Stimulated activated CD4-positive, alpha-beta T cell treated with anti-CD3 and anti-CD28 coated beads, Interleukin-2, amount 100 ng/mL, for 24 hours (primary cell): Measurements from ENCODE around the gene SMIM28.
"Not testable (repeated sequence)": the region's sequence is repeated elsewhere in the genome, so short reads cannot be mapped to it uniquely, and the experiment has no call there.

Source experiments
- DNase-seq, 2 donors: peaks; one replicate each; pipeline ENCODE4 v3.0.0-alpha.2; 2020

The SMIM28 gene

GRCh38 chr6:138410048-138410735 is 32.5 kb downstream of the SMIM28 start:
- no peak for DNase-seq

GRCh38 chr6:138410972-138411880 is 33.5 kb downstream of the SMIM28 start:
- no peak for DNase-seq

GRCh38 chr6:138415125-138415524 is 37.4 kb downstream of the SMIM28 start:
- DNase-seq: no peak

GRCh38 chr6:138416206-138416605 is 38.5 kb downstream of the SMIM28 start:
- DNase-seq: no peak

GRCh38 chr6:138417493-138418117 is 39.9 kb downstream of the SMIM28 start:
- no peak for DNase-seq

- DNase-seq: no peak
These were observed 40.5 kb downstream of the SMIM28 start for GRCh38 chr6:138418118-138418742.

GRCh38 chr6:138419766-138420165 is 42.1 kb downstream of the SMIM28 start:
- no peak for DNase-seq

- DNase-seq: no peak
These were observed 42.7 kb downstream of the SMIM28 start for GRCh38 chr6:138420356-138420755.

- no peak for DNase-seq
These were observed 43.4 kb downstream of the SMIM28 start for GRCh38 chr6:138421089-138421488.

- DNase-seq: no peak
These were observed 43.9 kb downstream of the SMIM28 start for GRCh38 chr6:138421608-138422007.

GRCh38 chr6:138422861-138423260 is 45.2 kb downstream of the SMIM28 start:
- DNase-seq: no peak

- DNase-seq: no peak
These were observed 46.5 kb downstream of the SMIM28 start for GRCh38 chr6:138424004-138424904.

GRCh38 chr6:138425256-138425655 is 47.6 kb downstream of the SMIM28 start:
- DNase-seq: not testable (repeated sequence)

GRCh38 chr6:138426500-138427123 is 48.9 kb downstream of the SMIM28 start:
- DNase-seq: no peak

- no peak for DNase-seq
These were observed 50.0 kb downstream of the SMIM28 start for GRCh38 chr6:138427701-138428100.

GRCh38 chr6:138428944-138429598 is 51.4 kb downstream of the SMIM28 start:
- no peak for DNase-seq

- DNase-seq: no peak
These were observed 52.1 kb downstream of the SMIM28 start for GRCh38 chr6:138429761-138430160.

GRCh38 chr6:138430361-138431145 is 52.8 kb downstream of the SMIM28 start:
- no peak for DNase-seq

- DNase-seq: no peak
These were observed 53.8 kb downstream of the SMIM28 start for GRCh38 chr6:138431256-138432062.

- DNase-seq: no peak
These were observed 54.3 kb downstream of the SMIM28 start for GRCh38 chr6:138432063-138432356.
